Measurements from ENCODE around the gene TANC1. TPM values are rescaled to one million over a fixed set of nuclear protein-coding genes. Genes with fewer than 3 reads are reported as not detected.

Gene TANC1
- total and polyA plus RNA-seq, 2 experiments from 2014 or later: 8.2 to 12.1 TPM

GRCh38 chr2:159066541-159067156 is 98.2 kb downstream of the TANC1 start:
- peaks cover 10% of the 10 kb centered on the region; the same call in 1 of the 2 replicates for H3K36me3 ChIP-seq (ENCODE audit: low read depth)
- no peak overlapping the region for H3K4me3 ChIP-seq
- no peak overlapping the region for H3K9ac ChIP-seq
- in situ Hi-C loops (cut with MboI): no loop called here
- peaks cover 6% of the 10 kb centered on the region; the same call in 1 of the 2 replicates for H3K79me2 ChIP-seq (ENCODE audit: insufficient read depth)
- peaks cover 18% of the 10 kb centered on the region for H3F3A ChIP-seq (ENCODE audit: insufficient read depth)
- H2AFZ ChIP-seq: no peak overlapping the region
- no peaks in the 10 kb centered on the region for H3K9me3 ChIP-seq (ENCODE audit: low read depth)
- H3K4me2 ChIP-seq (ENCODE audit: unreplicated experiment): no peak overlapping the region
- no peaks in the 10 kb centered on the region for H3K27me3 ChIP-seq (replicated peaks; ENCODE audit: insufficient read depth)
- TF ChIP-seq EZH2phosphoT487 (IDR thresholded peaks at IDR 0.05; ENCODE audit: insufficient read depth, low read depth): no peak
- TF ChIP-seq EZH2 (IDR thresholded peaks at IDR 0.05; ENCODE audit: insufficient read depth, poor library complexity, severe bottlenecking): no peak
- WGBS, 2 experiments (ENCODE audit: low coverage in 1 of 2, low lambda C conversion rate in 2 of 2, missing lambda C conversion rate in 2 of 2): 97 to 98% methylated on average over 1 of the region's 1 CpG
- H3K9me2 ChIP-seq (ENCODE audit: insufficient read depth): no peaks in the 10 kb centered on the region
- H3K27ac ChIP-seq: no peak overlapping the region
- peaks cover 37% of the 10 kb centered on the region for H3K4me1 ChIP-seq (ENCODE audit: insufficient read depth)
- no peaks in the 10 kb centered on the region for H4K20me1 ChIP-seq (ENCODE audit: insufficient read depth)
- no peak for DNase-seq

GRCh38 chr2:159067971-159068370 is 99.5 kb downstream of the TANC1 start:
- Histone ChIP-seq H3K9me3 (ENCODE audit: low read depth) (no peaks in the 10 kb centered on the region), H3K9me2 (ENCODE audit: insufficient read depth) (no peaks in the 10 kb centered on the region), H3K27me3 (replicated peaks; ENCODE audit: insufficient read depth) (no peaks in the 10 kb centered on the region), H3K4me2 (ENCODE audit: unreplicated experiment) (no peak overlapping the region), H3K4me3 (no peak overlapping the region), H3K36me3 (ENCODE audit: low read depth) (peaks cover 10% of the 10 kb centered on the region; the same call in 1 of the 2 replicates), H3F3A (ENCODE audit: insufficient read depth) (peaks cover 30% of the 10 kb centered on the region), H4K20me1 (ENCODE audit: insufficient read depth) (no peaks in the 10 kb centered on the region), H2AFZ (no peak overlapping the region), H3K27ac (no peak overlapping the region), H3K4me1 (ENCODE audit: insufficient read depth) (peaks cover 50% of the 10 kb centered on the region), H3K79me2 (ENCODE audit: insufficient read depth) (peaks cover 6% of the 10 kb centered on the region; the same call in 1 of the 2 replicates), H3K9ac (no peak overlapping the region)
- no peak for DNase-seq
- TF ChIP-seq EZH2 (IDR thresholded peaks at IDR 0.05; ENCODE audit: insufficient read depth, poor library complexity, severe bottlenecking): no peak
- no peak for TF ChIP-seq EZH2phosphoT487 (IDR thresholded peaks at IDR 0.05; ENCODE audit: insufficient read depth, low read depth)
- 6 to 9% methylated on average over 1 of the region's 1 CpG for WGBS, 2 experiments (ENCODE audit: low coverage in 1 of 2, low lambda C conversion rate in 2 of 2, missing lambda C conversion rate in 2 of 2)
- in situ Hi-C loops (cut with MboI): no loop called here

GRCh38 chr2:159069229-159069628 is 100.8 kb downstream of the TANC1 start:
- Histone ChIP-seq H3K4me1 (ENCODE audit: insufficient read depth) (peaks cover 62% of the 10 kb centered on the region), H3K27me3 (replicated peaks; ENCODE audit: insufficient read depth) (no peaks in the 10 kb centered on the region), H2AFZ (no peak overlapping the region), H3K4me2 (ENCODE audit: unreplicated experiment) (peak overlapping the region; percentile 0), H3K9ac (peak overlapping the region; percentile 24; the same call in 1 of the 2 replicates), H4K20me1 (ENCODE audit: insufficient read depth) (no peaks in the 10 kb centered on the region), H3K36me3 (ENCODE audit: low read depth) (peaks cover 10% of the 10 kb centered on the region; the same call in 1 of the 2 replicates), H3K9me2 (ENCODE audit: insufficient read depth) (no peaks in the 10 kb centered on the region), H3F3A (ENCODE audit: insufficient read depth) (peaks cover 42% of the 10 kb centered on the region), H3K4me3 (no peak overlapping the region), H3K9me3 (ENCODE audit: low read depth) (no peaks in the 10 kb centered on the region), H3K79me2 (ENCODE audit: insufficient read depth) (peaks cover 3% of the 10 kb centered on the region), H3K27ac (0 out of 2 replicates have a peak overlapping the region, but pooled peaks have one; percentile 54)
- TF ChIP-seq EZH2phosphoT487 (IDR thresholded peaks at IDR 0.05; ENCODE audit: insufficient read depth, low read depth): no peak
- 77 to 83% methylated on average over 2 of the region's 2 CpGs for WGBS, 2 experiments (ENCODE audit: low coverage in 1 of 2, low lambda C conversion rate in 2 of 2, missing lambda C conversion rate in 2 of 2)
- in situ Hi-C loops (cut with MboI): no loop called here
- DNase-seq: no peak

GRCh38 chr2:159070235-159070634 is 101.8 kb downstream of the TANC1 start:
- no peaks in the 10 kb centered on the region for H3K9me2 ChIP-seq (ENCODE audit: insufficient read depth)
- peak overlapping the region; percentile 54; the same call in 1 of the 2 replicates for H3K27ac ChIP-seq
- WGBS, 2 experiments (ENCODE audit: low coverage in 1 of 2, low lambda C conversion rate in 2 of 2, missing lambda C conversion rate in 2 of 2): 37 to 39% methylated on average over 2 of the region's 2 CpGs
- no peaks in the 10 kb centered on the region for H3K27me3 ChIP-seq (replicated peaks; ENCODE audit: insufficient read depth)
- no peak overlapping the region for H3K9ac ChIP-seq
- no peaks in the 10 kb centered on the region; the same call in 1 of the 2 replicates for H3K79me2 ChIP-seq (ENCODE audit: insufficient read depth)
- H3K4me2 ChIP-seq (ENCODE audit: unreplicated experiment): no peak overlapping the region
- H3K4me1 ChIP-seq (ENCODE audit: insufficient read depth): peaks cover 55% of the 10 kb centered on the region
- TF ChIP-seq EZH2phosphoT487 (IDR thresholded peaks at IDR 0.05; ENCODE audit: insufficient read depth, low read depth) (no peak), EZH2 (IDR thresholded peaks at IDR 0.05; ENCODE audit: insufficient read depth, poor library complexity, severe bottlenecking) (no peak)
- peaks cover 10% of the 10 kb centered on the region; the same call in 1 of the 2 replicates for H3K36me3 ChIP-seq (ENCODE audit: low read depth)
- DNase-seq: no peak
- no peaks in the 10 kb centered on the region for H3K9me3 ChIP-seq (ENCODE audit: low read depth)
- H2AFZ ChIP-seq: no peak overlapping the region
- no peaks in the 10 kb centered on the region for H4K20me1 ChIP-seq (ENCODE audit: insufficient read depth)
- in situ Hi-C loops (cut with MboI): no loop called here
- peaks cover 39% of the 10 kb centered on the region for H3F3A ChIP-seq (ENCODE audit: insufficient read depth)
- no peak overlapping the region for H3K4me3 ChIP-seq

Data from GM23248 (cell line).